Ramos (cell line): ENCODE data around the gene MED10.

Experiments
- in situ Hi-C: fragments of 300-500 bp; cut with MboI; formaldehyde crosslinking; loops from one replicate; pipeline ENCODE4 v1.14.3; 2022; ENCODE audit warnings: low sequenced_read_pairs; ENCODE audit not compliant: unreplicated experiment

MED10 gene, protein sequence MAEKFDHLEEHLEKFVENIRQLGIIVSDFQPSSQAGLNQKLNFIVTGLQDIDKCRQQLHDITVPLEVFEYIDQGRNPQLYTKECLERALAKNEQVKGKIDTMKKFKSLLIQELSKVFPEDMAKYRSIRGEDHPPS

DNA sequence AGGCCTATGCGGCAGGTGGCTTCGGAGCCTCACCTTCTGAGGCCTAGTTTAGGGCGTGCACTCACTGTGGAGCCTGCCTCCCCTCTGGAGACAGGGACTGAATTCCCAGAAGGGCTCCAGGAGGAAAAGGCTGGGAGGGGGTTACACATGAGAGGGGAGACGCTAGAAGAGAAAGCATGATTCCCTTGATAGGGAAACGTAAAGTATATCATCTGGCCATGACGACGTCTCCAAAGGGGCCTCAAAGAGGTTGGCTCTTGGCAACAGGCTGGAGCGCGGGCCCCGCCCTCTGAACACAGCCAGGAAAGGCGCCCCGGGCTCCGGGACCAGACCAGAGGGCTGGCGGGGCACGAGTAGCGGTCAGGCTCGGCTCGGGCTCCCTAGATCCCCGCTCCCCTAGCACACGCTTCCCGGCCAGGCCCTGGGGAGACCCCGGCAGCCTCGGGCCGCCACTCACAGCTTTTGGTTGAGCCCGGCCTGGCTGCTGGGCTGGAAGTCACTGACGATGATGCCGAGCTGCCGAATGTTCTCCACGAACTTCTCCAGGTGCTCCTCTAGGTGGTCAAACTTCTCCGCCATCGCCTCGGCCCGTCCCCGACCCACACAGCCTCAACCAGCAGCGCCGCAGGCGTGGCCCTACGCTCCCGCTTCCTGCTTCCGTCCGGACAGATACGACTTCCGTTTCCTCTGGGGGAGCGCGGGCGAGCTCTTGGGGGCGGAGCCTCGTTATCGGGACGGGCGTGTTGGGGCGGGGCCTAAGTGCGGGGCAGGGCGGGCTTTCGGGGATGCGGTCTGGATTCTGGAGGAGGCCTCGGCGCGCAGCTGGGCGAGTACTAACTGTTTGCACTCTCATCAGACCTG, at the start of gene MED10:
Gene MED10, minus strand, starts transcription at position 643 of the 861 bp plus-strand sequence. Its CDS starts 64 bp downstream, at position 579.
- in situ Hi-C loops, result no loop called here

- in situ Hi-C loops, result no loop called here
Measured at GRCh38 chr5:6427694-6428093, 49.3 kb upstream of the MED10 start.

DNA sequence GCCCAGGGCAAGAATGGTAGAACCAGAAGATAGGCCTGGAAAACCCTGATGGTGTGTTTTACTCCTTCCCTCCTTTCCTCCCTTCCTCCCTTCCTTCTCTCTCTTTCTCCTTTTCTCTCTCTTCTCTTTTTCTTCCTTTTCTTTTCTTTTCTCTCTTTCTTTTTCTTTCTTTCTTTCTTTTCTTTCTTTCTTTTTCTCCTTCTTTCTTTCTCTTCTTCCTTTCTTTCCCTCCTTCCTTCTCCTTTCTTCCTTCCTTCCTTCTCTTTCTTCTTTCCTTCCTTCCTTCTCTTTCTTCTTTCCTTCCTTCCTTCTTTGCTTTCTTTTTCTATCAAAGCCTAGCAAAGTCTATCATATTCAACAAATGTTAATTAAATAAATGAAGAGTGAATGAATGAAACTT, 46.4 kb upstream of the MED10 start:
- in situ Hi-C loops, result no loop called here

GRCh38 chr5:6424110-6424659, 45.8 kb upstream of the MED10 start:
- in situ Hi-C loops, result no loop called here

DNA sequence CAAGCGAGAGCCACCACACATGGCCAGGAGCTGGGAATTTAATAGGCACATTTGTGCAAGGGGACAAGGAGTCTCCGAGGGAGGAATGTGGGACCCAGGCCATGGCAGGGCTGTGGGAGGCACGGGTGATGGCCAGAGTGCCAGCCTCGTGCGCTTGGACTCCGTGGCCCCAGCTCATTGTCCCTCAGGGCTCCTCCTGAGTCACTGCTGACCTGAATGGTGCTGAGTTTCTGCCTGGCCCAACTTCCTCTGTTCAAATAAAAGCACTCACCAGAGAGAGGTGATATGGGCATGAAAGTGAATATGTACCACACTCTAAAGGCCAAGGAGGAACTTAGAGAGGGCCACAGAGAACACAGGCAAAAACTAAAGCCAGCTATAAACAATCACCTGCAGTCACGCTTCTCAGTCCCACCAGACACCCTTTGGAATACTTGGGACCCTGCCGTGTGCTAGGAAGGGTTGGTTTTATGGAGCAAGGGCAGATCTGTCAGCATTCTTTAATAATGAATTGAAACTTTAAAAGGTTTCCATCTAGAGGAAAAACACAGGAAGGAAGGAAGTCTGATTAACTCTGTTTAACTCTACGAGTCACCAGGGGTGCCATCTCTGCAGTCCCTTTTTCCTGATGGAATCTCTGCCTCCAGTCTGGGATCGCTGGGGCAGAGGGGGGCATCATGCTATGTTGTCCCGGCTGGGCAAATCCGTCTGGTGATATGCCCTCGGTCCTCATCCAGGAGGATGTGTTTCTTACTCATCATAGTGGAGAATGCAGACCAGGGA, 45.2 kb upstream of the MED10 start:
- in situ Hi-C loops, result no loop called here

GRCh38 chr5:6419340-6419852, 41.0 kb upstream of the MED10 start:
- in situ Hi-C loops, result no loop called here

DNA sequence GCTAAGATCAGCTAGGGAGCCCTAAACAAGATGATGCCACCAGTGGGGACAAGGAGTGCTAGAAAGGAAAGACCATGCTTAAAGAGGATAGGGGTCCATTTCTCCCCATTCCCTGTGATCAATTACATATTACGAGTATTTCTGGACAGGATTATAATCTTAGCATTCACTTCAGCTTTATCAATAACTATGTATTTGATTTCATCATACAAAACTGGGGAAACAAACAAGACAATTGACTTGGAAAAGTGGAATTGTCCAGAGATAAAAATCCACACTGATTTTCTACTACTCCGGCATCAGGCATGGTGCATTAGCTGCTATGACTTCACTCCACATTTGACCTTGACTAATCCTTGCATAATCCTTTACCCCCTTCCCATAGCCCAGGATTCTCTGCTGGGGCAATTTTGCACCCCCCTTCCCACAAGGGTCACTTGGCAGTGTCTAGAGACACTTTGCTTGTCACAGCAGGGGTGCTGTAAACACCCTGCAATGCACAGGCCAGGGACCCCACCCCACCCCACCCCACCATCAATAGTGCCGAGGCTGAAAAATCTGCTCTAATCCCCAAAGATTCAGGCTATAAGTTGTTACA, 40.4 kb upstream of the MED10 start:
- in situ Hi-C loops, result no loop called here

- in situ Hi-C loops, result no loop called here
Measured at GRCh38 chr5:6417657-6418056, 39.3 kb upstream of the MED10 start.

- in situ Hi-C loops, result no loop called here
Measured at GRCh38 chr5:6412811-6413210, 34.5 kb upstream of the MED10 start.

- in situ Hi-C loops, result no loop called here
Measured at GRCh38 chr5:6411141-6411540, 32.8 kb upstream of the MED10 start.

GRCh38 chr5:6410421-6410820, 32.1 kb upstream of the MED10 start:
- in situ Hi-C loops, result no loop called here

DNA sequence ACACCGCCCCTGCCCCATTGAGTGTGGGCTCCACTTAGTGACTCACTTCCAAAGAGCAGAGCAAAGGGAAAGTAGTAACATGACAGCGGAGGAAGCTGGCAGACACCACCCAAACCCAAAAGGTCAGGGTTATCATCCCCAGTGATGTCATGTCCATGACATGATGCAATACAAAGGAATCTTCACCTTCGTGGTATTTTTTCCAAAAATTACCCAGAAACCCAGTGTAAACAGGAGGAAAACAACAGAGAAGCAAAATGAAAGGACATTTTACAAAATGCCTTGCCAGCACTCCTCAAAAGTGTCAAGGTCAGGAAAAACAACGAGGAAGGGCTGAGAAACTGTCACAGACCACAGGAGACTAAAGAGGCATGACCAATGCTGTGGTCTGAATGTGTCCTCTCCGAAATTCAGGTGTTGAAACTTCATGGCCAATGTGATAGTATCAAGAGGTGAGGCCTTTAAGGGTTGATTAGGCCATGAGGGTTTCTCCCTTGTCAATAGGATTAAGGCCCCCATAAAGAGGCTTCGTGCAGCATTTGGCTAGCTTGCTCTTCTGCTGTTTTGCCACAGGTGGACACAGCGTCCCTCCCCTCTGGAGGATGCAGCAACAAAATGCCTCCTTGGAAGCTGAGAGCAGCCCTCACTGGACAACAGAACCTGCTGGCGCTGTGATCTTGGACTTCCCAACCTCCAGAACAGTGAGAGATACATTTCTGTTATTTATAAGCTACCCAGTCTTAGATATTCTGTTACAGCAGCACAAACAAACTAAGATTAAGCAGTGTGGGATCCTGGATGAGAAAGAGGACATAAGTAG, 30.5 kb upstream of the MED10 start:
- in situ Hi-C loops, result no loop called here

- in situ Hi-C loops, result no loop called here
Measured at GRCh38 chr5:6408260-6408596, 29.9 kb upstream of the MED10 start.

- in situ Hi-C loops, result no loop called here
Measured at GRCh38 chr5:6407558-6408259, 29.4 kb upstream of the MED10 start.

GRCh38 chr5:6405591-6405990, 27.2 kb upstream of the MED10 start:
- in situ Hi-C loops, result no loop called here

DNA sequence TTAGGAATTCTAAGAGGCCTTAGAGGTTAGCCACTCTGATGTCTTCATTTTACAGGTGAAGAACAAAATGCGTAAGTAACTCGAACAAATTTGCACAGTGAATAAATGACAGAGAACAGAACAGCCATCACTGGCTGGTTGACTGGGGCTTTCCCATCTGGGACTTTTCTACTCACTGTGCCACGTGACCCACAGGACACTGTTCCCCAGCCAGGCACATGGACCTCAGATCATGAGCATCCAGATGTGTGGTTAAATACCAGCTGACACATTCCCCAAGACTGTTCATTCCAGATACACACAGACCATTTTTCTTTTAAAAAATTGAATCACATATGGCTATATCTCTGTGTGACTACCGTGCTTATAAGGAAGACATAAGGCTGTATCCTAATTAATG, 25.8 kb upstream of the MED10 start:
- in situ Hi-C loops, result no loop called here

GRCh38 chr5:6403416-6403815, 25.1 kb upstream of the MED10 start:
- in situ Hi-C loops, result no loop called here

- in situ Hi-C loops, result no loop called here
Measured at GRCh38 chr5:6402939-6403338, 24.6 kb upstream of the MED10 start.

DNA sequence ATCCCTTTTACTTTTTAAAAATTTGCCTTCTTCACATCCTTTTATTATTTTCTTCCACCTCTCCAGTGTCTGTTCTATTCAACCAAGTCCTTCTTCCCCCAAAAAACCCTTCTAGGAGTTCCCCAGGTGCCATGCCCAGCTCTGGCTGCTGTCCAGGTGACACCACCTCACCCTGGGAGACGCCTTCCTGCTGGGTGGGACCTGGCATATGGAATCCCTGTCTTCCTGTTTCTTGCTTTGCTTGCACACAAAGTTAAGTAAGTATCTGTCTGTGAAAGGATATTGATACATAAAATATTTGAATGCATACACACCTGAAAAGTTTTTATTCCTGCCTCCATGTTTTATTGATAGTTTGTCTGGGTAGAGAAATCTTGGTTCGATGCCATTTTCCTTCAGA, 23.1 kb upstream of the MED10 start:
- in situ Hi-C loops, result no loop called here
